GM23248 (cell line): ENCODE data around the gene PAQR5. TPM values are rescaled to one million over a fixed set of nuclear protein-coding genes. Genes with fewer than 3 reads are reported as not detected.

Experiments used
- DNase-seq: peaks from one replicate; pipeline ENCODE4 v3.0.0-alpha.2; 2015
- H2AFZ ChIP-seq: fragments of 200-600 bp; sonication (generic); 2 replicates; pipeline ENCODE4 v1.6.1; 2016; ENCODE audit warnings: antibody characterized with exemption
- H3F3A ChIP-seq: fragments of 200-600 bp; sonication (generic); 2 replicates; pipeline ENCODE4 v1.6.1; 2016; ENCODE audit warnings: mild to moderate bottlenecking, antibody characterized with exemption, mixed run types; ENCODE audit not compliant: insufficient read depth
- H3K27ac ChIP-seq: fragments of 200-600 bp; sonication (generic); 2 replicates; pipeline ENCODE4 v1.5.1; 2016; ENCODE audit warnings: mild to moderate bottlenecking
- H3K27me3 ChIP-seq: fragments of 200-600 bp; sonication (generic); replicated peaks from 2 replicates; pipeline ENCODE4 v1.6.1; 2016; ENCODE audit warnings: mild to moderate bottlenecking; ENCODE audit not compliant: insufficient read depth
- H3K36me3 ChIP-seq: fragments of 200-600 bp; sonication (generic); 2 replicates; pipeline ENCODE4 v1.6.1; 2016; ENCODE audit warnings: low read depth, mild to moderate bottlenecking
- H3K4me1 ChIP-seq: fragments of 200-600 bp; sonication (generic); 2 replicates; pipeline ENCODE4 v1.6.1; 2016; ENCODE audit warnings: mild to moderate bottlenecking; ENCODE audit not compliant: insufficient read depth
- H3K4me2 ChIP-seq: fragments of 200-600 bp; sonication (generic); one replicate; pipeline ENCODE4 v1.6.1; 2016; ENCODE audit warnings: mild to moderate bottlenecking; ENCODE audit not compliant: unreplicated experiment
- H3K4me3 ChIP-seq: fragments of 200-600 bp; sonication (generic); 2 replicates; pipeline ENCODE4 v1.5.1; 2016; ENCODE audit warnings: mild to moderate bottlenecking
- H3K79me2 ChIP-seq: fragments of 200-600 bp; sonication (generic); 2 replicates; pipeline ENCODE4 v1.6.1; 2016; ENCODE audit warnings: mild to moderate bottlenecking; ENCODE audit not compliant: insufficient read depth
- H3K9ac ChIP-seq: fragments of 200-600 bp; sonication (generic); 2 replicates; pipeline ENCODE4 v1.6.1; 2016; ENCODE audit warnings: mild to moderate bottlenecking
- H3K9me2 ChIP-seq: fragments of 200-600 bp; sonication (generic); 2 replicates; pipeline ENCODE4 v1.6.1; 2016; ENCODE audit warnings: mixed run types, mild to moderate bottlenecking, moderate library complexity; ENCODE audit not compliant: insufficient read depth
- H3K9me3 ChIP-seq: fragments of 200-600 bp; sonication (generic); one replicate; pipeline ENCODE4 v1.6.1; 2017; ENCODE audit warnings: low read depth
- H4K20me1 ChIP-seq: fragments of 200-600 bp; sonication (generic); 2 replicates; pipeline ENCODE4 v1.6.0; 2016; ENCODE audit not compliant: insufficient read depth
- EZH2 ChIP-seq: fragments of 200-600 bp; sonication (generic); IDR thresholded peaks from 2 replicates; pipeline ENCODE4 v1.6.1; 2018; ENCODE audit warnings: antibody characterized with exemption, mild to moderate bottlenecking; ENCODE audit not compliant: insufficient read depth, poor library complexity, severe bottlenecking
- EZH2phosphoT487 ChIP-seq: fragments of 200-600 bp; sonication (generic); IDR thresholded peaks from 2 replicates; pipeline ENCODE4 v1.6.1; 2018; ENCODE audit warnings: antibody characterized with exemption, moderate library complexity, mild to moderate bottlenecking, low read depth; ENCODE audit not compliant: insufficient read depth
- WGBS, 2 experiments: methylation state at CpG; one replicate each; pipeline ENCODE4 v1.1.6; 2015 to 2017; ENCODE audit warnings: low lambda C conversion rate in 2 of 2, low coverage in 1 of 2; ENCODE audit errors: missing lambda C conversion rate in 2 of 2; 5-methylcytosine and 5-hydroxymethylcytosine counted together
- in situ Hi-C: fragments of 300-500 bp; cut with MboI; formaldehyde crosslinking; loops from 2 replicates; pipeline ENCODE4 v1.15.0; 2020
- polyA plus RNA-seq: library from polyadenylated mRNA; unstranded; fragments of >200 nt; fragmentation: Nextera tagmentation; extraction: Ambion mirVana; gene quantifications from 2 replicates; pipeline ENCODE4 v1.2.1, GENCODE V29; 2016
- total RNA-seq: library from RNA; depleted of rRNA; stranded (reverse); fragments of >200 nt; shearing (Covaris generic); gene quantifications from 2 replicates; pipeline ENCODE4 v1.2.3, GENCODE V29; 2014

The PAQR5 gene
- total and polyA plus RNA-seq, 2 experiments from 2014 or later = 3.8 to 5.7 TPM

- H3K4me2 ChIP-seq = no peak overlapping the region
- no peaks in the 10 kb centered on the region for H3K79me2 ChIP-seq
- no peak overlapping the region for H3K4me3 ChIP-seq
- TF ChIP-seq EZH2phosphoT487 (no peak), EZH2 (no peak)
- peaks cover 9% of the 10 kb centered on the region for H3K4me1 ChIP-seq
- H3K9me2 ChIP-seq = no peaks in the 10 kb centered on the region
- H3K9me3 ChIP-seq = no peaks in the 10 kb centered on the region
- H2AFZ ChIP-seq = no peak overlapping the region
- H3K27me3 ChIP-seq = no peaks in the 10 kb centered on the region
- H3K27ac ChIP-seq = no peak overlapping the region
- H3K36me3 ChIP-seq = no peaks in the 10 kb centered on the region
- H4K20me1 ChIP-seq = no peaks in the 10 kb centered on the region
- H3K9ac ChIP-seq = no peak overlapping the region
- WGBS, 2 experiments = 82 to 84% methylated on average over 12 of the region's 12 CpGs
- in situ Hi-C loops = loop anchor here (25.0 kb wide), 1 partner anchor 323 kb away; no protein-coding TSS in a partner anchor
- no peaks in the 10 kb centered on the region for H3F3A ChIP-seq
- no peak for DNase-seq
Measured at GRCh38 chr15:69384626-69385598, 86.2 kb downstream of the PAQR5 start.

GRCh38 chr15:69385831-69386230 is 87.1 kb downstream of the PAQR5 start:
- DNase-seq = no peak
- WGBS, 2 experiments = 96 to 97% methylated on average over 2 of the region's 2 CpGs
- no peak overlapping the region for H3K27ac ChIP-seq
- H3K4me1 ChIP-seq = peaks cover 14% of the 10 kb centered on the region
- in situ Hi-C loops = loop anchor here (25.0 kb wide), 1 partner anchor 324 kb away; no protein-coding TSS in a partner anchor
- H3F3A ChIP-seq = no peaks in the 10 kb centered on the region
- TF ChIP-seq EZH2phosphoT487 (no peak), EZH2 (no peak)
- H3K9me3 ChIP-seq = no peaks in the 10 kb centered on the region
- H3K79me2 ChIP-seq = no peaks in the 10 kb centered on the region
- H3K4me2 ChIP-seq = no peak overlapping the region
- H3K4me3 ChIP-seq = no peak overlapping the region
- no peaks in the 10 kb centered on the region for H3K27me3 ChIP-seq
- H3K9me2 ChIP-seq = no peaks in the 10 kb centered on the region
- no peak overlapping the region for H3K9ac ChIP-seq
- no peak overlapping the region for H2AFZ ChIP-seq
- H4K20me1 ChIP-seq = no peaks in the 10 kb centered on the region
- H3K36me3 ChIP-seq = no peaks in the 10 kb centered on the region

- Histone ChIP-seq H3K79me2 (no peaks in the 10 kb centered on the region), H3F3A (no peaks in the 10 kb centered on the region), H3K27ac (no peak overlapping the region), H3K9ac (no peak overlapping the region), H3K36me3 (no peaks in the 10 kb centered on the region), H4K20me1 (no peaks in the 10 kb centered on the region), H3K27me3 (no peaks in the 10 kb centered on the region), H3K9me3 (no peaks in the 10 kb centered on the region), H3K4me3 (no peak overlapping the region), H3K4me2 (no peak overlapping the region), H3K9me2 (no peaks in the 10 kb centered on the region), H3K4me1 (peaks cover 19% of the 10 kb centered on the region), H2AFZ (no peak overlapping the region)
- no peak for DNase-seq
- TF ChIP-seq EZH2 (no peak), EZH2phosphoT487 (no peak)
- WGBS, 2 experiments = 53 to 86% methylated on average over 3 to 7 of the region's 7 CpGs
- in situ Hi-C loops = loop anchor here (25.0 kb wide), 1 partner anchor 324 kb away; no protein-coding TSS in a partner anchor
Measured at GRCh38 chr15:69386284-69386683, 87.6 kb downstream of the PAQR5 start.

DNA sequence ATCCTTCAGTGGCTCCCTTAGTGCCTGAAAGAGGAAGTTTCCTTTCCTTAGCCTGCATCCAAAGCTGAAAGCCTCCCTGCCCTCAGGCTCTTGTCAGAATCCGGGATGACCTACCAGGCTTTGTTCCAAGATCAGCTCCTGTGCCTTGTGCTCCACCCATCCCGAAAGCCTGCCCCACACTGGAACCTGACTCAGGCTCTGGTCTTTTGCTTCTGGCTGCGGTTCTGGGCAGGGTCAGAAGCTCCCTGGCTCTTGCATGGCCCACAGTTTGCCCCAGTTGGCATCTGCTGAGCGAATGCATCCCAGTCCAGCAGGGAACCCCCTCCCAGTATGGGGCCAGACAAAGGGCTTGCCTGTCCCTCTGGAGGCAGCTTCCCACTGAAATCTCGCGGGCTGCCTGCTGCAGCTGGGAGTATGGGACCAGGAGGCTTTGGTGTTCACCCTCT is 89.6 kb downstream of the PAQR5 start:
- WGBS, 2 experiments = 63 to 69% methylated on average over 6 of the region's 6 CpGs
- H3K9me2 ChIP-seq = no peaks in the 10 kb centered on the region
- H3K4me1 ChIP-seq = peaks cover 22% of the 10 kb centered on the region
- H4K20me1 ChIP-seq = no peaks in the 10 kb centered on the region
- H3K36me3 ChIP-seq = no peaks in the 10 kb centered on the region
- in situ Hi-C loops = loop anchor here (25.0 kb wide), 1 partner anchor 326 kb away; no protein-coding TSS in a partner anchor
- H3K4me3 ChIP-seq = no peak overlapping the region
- no peak overlapping the region for H3K27ac ChIP-seq
- no peaks in the 10 kb centered on the region for H3K9me3 ChIP-seq
- no peak overlapping the region for H3K9ac ChIP-seq
- no peaks in the 10 kb centered on the region for H3K27me3 ChIP-seq
- peak overlapping the region; percentile 68 for H3K4me2 ChIP-seq
- H2AFZ ChIP-seq = no peak overlapping the region
- DNase-seq = peak; percentile 59
- H3K79me2 ChIP-seq = no peaks in the 10 kb centered on the region
- TF ChIP-seq EZH2phosphoT487 = no peak
- TF ChIP-seq EZH2 = no peak
- no peaks in the 10 kb centered on the region for H3F3A ChIP-seq
